H9 (cell line): ENCODE measurements around the gene HMX1. TPM values are rescaled to one million over a fixed set of nuclear protein-coding genes. Genes with fewer than 3 reads are reported as not detected.

Experiments used
- DNase-seq: peaks from one replicate; pipeline ENCODE4 v3.0.0-alpha.2; 2017
- H2AFZ ChIP-seq: one replicate; pipeline ENCODE4 v1.6.1; 2013; ENCODE audit warnings: mild to moderate bottlenecking, low read length, control low read depth, moderate library complexity
- H2AK5ac ChIP-seq: 2 replicates; pipeline ENCODE4 v1.6.1; 2013; ENCODE audit warnings: low read length, control low read depth, mixed read lengths; ENCODE audit not compliant: insufficient read length
- H2BK120ac ChIP-seq: one replicate; pipeline ENCODE4 v1.6.1; 2013; ENCODE audit warnings: low read depth, mild to moderate bottlenecking, low read length, control low read depth, inconsistent platforms; ENCODE audit not compliant: poor library complexity, severe bottlenecking
- H2BK12ac ChIP-seq: 2 replicates; pipeline ENCODE4 v1.6.1; 2013; ENCODE audit warnings: low read length, control low read depth, mixed read lengths, low read depth; ENCODE audit not compliant: insufficient read length
- H2BK15ac ChIP-seq: 2 replicates; pipeline ENCODE4 v1.6.1; 2013; ENCODE audit warnings: low read depth, low read length, control low read depth
- H2BK20ac ChIP-seq: one replicate; pipeline ENCODE4 v1.6.1; 2013; ENCODE audit warnings: low read depth, mild to moderate bottlenecking, low read length, control low read depth, inconsistent platforms; ENCODE audit not compliant: poor library complexity, severe bottlenecking
- H2BK5ac ChIP-seq: 2 replicates; pipeline ENCODE4 v1.6.1; 2013; ENCODE audit warnings: low read length, control low read depth, mixed read lengths; ENCODE audit not compliant: insufficient read length
- H3K14ac ChIP-seq: 2 replicates; pipeline ENCODE4 v1.6.1; 2013; ENCODE audit warnings: low read length, control low read depth; ENCODE audit not compliant: insufficient read depth
- H3K18ac ChIP-seq: 2 replicates; pipeline ENCODE4 v1.6.1; 2013; ENCODE audit warnings: low read depth, mild to moderate bottlenecking, mixed read lengths, low read length, control low read depth; ENCODE audit not compliant: insufficient read length
- H3K23ac ChIP-seq: 2 replicates; pipeline ENCODE4 v1.6.1; 2013; ENCODE audit warnings: low read length, control low read depth, mixed read lengths, low read depth; ENCODE audit not compliant: insufficient read length
- H3K23me2 ChIP-seq: 2 replicates; pipeline ENCODE4 v1.6.1; 2013; ENCODE audit warnings: low read depth, mild to moderate bottlenecking, mixed read lengths, low read length, control low read depth; ENCODE audit not compliant: insufficient read length, poor library complexity, severe bottlenecking
- H3K27ac ChIP-seq: 2 replicates; pipeline ENCODE4 v1.5.1; 2013; ENCODE audit warnings: low read length, control low read depth, mixed read lengths, low read depth; ENCODE audit not compliant: insufficient read length
- H3K27me3 ChIP-seq: 2 replicates; pipeline ENCODE4 v1.6.1; 2013; ENCODE audit warnings: low read length, control low read depth, inconsistent platforms; ENCODE audit not compliant: insufficient read depth
- H3K4ac ChIP-seq: 2 replicates; pipeline ENCODE4 v1.6.1; 2013; ENCODE audit warnings: low read depth, mild to moderate bottlenecking, control low read depth, inconsistent platforms, low read length, moderate library complexity
- H3K4me1 ChIP-seq: 2 replicates; pipeline ENCODE4 v1.6.1; 2013; ENCODE audit warnings: low read length, control low read depth, inconsistent platforms; ENCODE audit not compliant: insufficient read depth
- H3K4me2 ChIP-seq: 2 replicates; pipeline ENCODE4 v1.6.1; 2013; ENCODE audit warnings: low read length, control low read depth, mixed read lengths; ENCODE audit not compliant: insufficient read length, insufficient read depth
- H3K56ac ChIP-seq: 2 replicates; pipeline ENCODE4 v1.6.1; 2013; ENCODE audit warnings: low read depth, mild to moderate bottlenecking, mixed read lengths, low read length, control low read depth; ENCODE audit not compliant: insufficient read length
- H3K79me1 ChIP-seq: 2 replicates; pipeline ENCODE4 v1.6.1; 2013; ENCODE audit warnings: low read depth, mild to moderate bottlenecking, moderate library complexity, low read length, control low read depth, inconsistent platforms; ENCODE audit not compliant: insufficient read depth, poor library complexity, severe bottlenecking
- H3K79me2 ChIP-seq: 2 replicates; pipeline ENCODE4 v1.6.1; 2013; ENCODE audit warnings: low read length, control low read depth, inconsistent platforms; ENCODE audit not compliant: insufficient read depth
- H3K9ac ChIP-seq: 2 replicates; pipeline ENCODE4 v1.6.1; 2013; ENCODE audit warnings: low read length, control low read depth, mixed read lengths; ENCODE audit not compliant: insufficient read length; ENCODE audit errors: extremely low read depth
- H3K9me3 ChIP-seq: one replicate; pipeline ENCODE4 v1.6.1; 2013; ENCODE audit warnings: low read depth, low read length, inconsistent platforms; ENCODE audit not compliant: control insufficient read depth
- H3T11ph ChIP-seq: one replicate; pipeline ENCODE4 v1.6.1; 2013; ENCODE audit warnings: mild to moderate bottlenecking, low read length, control low read depth, inconsistent platforms
- H4K20me1 ChIP-seq: one replicate; pipeline ENCODE4 v1.6.1; 2013; ENCODE audit not compliant: control insufficient read depth, insufficient read length, insufficient read depth
- H4K5ac ChIP-seq: 2 replicates; pipeline ENCODE4 v1.6.1; 2013; ENCODE audit warnings: low read depth, mild to moderate bottlenecking, mixed read lengths, low read length, control low read depth; ENCODE audit not compliant: insufficient read length
- H4K8ac ChIP-seq: replicated peaks from 2 replicates; pipeline ENCODE4 v1.6.1; 2013; ENCODE audit warnings: low read length, control low read depth, mixed read lengths, low read depth; ENCODE audit not compliant: insufficient read length
- H4K91ac ChIP-seq: 2 replicates; pipeline ENCODE4 v1.6.1; 2013; ENCODE audit warnings: low read depth, mild to moderate bottlenecking, moderate library complexity, mixed read lengths, low read length, control low read depth; ENCODE audit not compliant: insufficient read length
- H3K27ac Mint-ChIP-seq, 3 experiments: 2 replicates in 2 of 3; 3 replicates in 1 of 3; pipeline ENCODE4 v1.8.0; 2020 to 2021; ENCODE audit warnings: mixed read lengths in 3 of 3, mild to moderate bottlenecking in 1 of 3, moderate library complexity in 1 of 3
- H3K27me3 Mint-ChIP-seq: 2 replicates; pipeline ENCODE4 v1.8.0; 2021; ENCODE audit warnings: low read depth, mild to moderate bottlenecking, moderate library complexity, mixed read lengths
- H3K36me3 Mint-ChIP-seq, 3 experiments: 2 replicates in 2 of 3; 3 replicates in 1 of 3; pipeline ENCODE4 v1.8.0; 2020 to 2021; ENCODE audit warnings: low read depth in 3 of 3, mixed read lengths in 3 of 3; ENCODE audit not compliant: insufficient read depth in 1 of 3
- H3K4me1 Mint-ChIP-seq, 2 experiments: 2 replicates each; pipeline ENCODE4 v1.8.0; 2020; ENCODE audit warnings: mixed read lengths in 2 of 2
- H3K4me3 Mint-ChIP-seq, 2 experiments: 2 replicates in 1 of 2; 3 replicates in 1 of 2; pipeline ENCODE4 v1.8.0; 2020 to 2021; ENCODE audit warnings: mild to moderate bottlenecking in 2 of 2, mixed read lengths in 2 of 2, moderate library complexity in 1 of 2
- H3K9me3 Mint-ChIP-seq, 2 experiments: 2 replicates in 1 of 2; 3 replicates in 1 of 2; pipeline ENCODE4 v1.8.0; 2020; ENCODE audit warnings: mild to moderate bottlenecking in 2 of 2, mixed read lengths in 2 of 2, moderate library complexity in 1 of 2
- WGBS: extraction: QIAGEN DNeasy Blood & Tissue Kit; methylation state at CpG from one replicate; pipeline ENCODE4 v1.1.7; 2013; ENCODE audit warnings: missing lambda C conversion rate, low lambda C conversion rate, mixed read lengths; ENCODE audit not compliant: insufficient read length; ENCODE audit errors: extremely low coverage; 5-methylcytosine and 5-hydroxymethylcytosine counted together
- total RNA-seq: library from RNA; stranded (reverse); gene quantifications from 2 replicates; pipeline ENCODE4 v1.2.1, GENCODE V29; 2021
- TF ChIP-seq, protein P1 (sequence below): fragments of 200-600 bp; sonication (generic); conservative IDR thresholded peaks from 3 replicates; pipeline ENCODE4 v1.8.0; 2021; ENCODE audit warnings: antibody characterized with exemption, mild to moderate bottlenecking

The HMX1 gene
- total RNA-seq, 1 experiment from 2014 or later, result 0.26 TPM

DNA sequence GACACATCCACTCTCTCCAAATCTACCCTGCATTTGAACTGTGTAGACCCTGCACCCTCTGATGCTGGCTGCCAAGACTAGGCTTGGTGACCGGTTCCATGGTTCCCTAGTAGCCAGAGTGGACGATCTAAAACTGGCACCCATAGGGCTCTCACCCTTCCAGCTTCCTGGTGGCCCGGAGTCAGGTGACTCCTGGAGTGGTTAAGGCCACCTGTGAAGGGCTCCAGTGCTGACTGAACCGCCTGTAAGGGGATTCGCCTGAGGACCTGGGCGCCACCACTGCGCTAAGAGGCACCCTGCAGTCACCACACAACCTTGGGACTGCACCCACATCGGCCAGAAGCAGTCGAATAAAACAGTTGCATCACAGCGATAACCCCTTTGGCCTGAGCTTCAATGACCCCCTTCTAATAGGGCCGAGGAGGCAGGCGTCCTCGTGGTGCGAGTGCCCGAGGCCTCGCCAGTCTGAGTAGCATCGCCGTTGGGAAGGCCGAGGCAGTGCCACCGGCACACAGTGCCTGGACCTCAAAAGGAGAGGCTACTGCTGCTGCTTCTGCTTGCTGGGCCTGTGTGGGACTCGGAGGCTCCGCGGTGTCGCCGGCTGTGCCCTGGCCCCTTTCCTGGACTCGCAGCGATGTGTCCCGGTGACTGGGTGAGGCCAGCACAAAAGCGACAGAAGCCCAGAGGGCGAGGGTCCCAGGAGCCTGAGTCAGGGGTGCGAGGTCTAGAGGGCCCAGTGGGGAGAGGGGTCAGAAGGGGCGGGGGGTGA lies 6.5 kb downstream of the HMX1 start:
- no peak overlapping the region for H3K4ac ChIP-seq
- H3K9me3 ChIP-seq, result no peaks in the 10 kb centered on the region
- H3K18ac ChIP-seq, result no peak overlapping the region
- Mint-ChIP-seq H3K36me3 (peaks cover 0 to 2% (median 0%) of the 10 kb centered on the region in 3 experiments; a peak in 2 of 7 replicates), H3K9me3 (peaks cover 3 to 10% of the 10 kb centered on the region in 2 experiments; a peak in 3 of 5 replicates), H3K27me3 (peaks cover 96% of the 10 kb centered on the region), H3K4me3 (no peak overlapping the region), H3K4me1 (peaks cover 3 to 32% of the 10 kb centered on the region in 2 experiments), H3K27ac (no peak overlapping the region)
- H2BK15ac ChIP-seq, result no peak overlapping the region
- no peak overlapping the region for H4K8ac ChIP-seq
- H3K9ac ChIP-seq, result no peak overlapping the region
- H3K56ac ChIP-seq, result no peak overlapping the region
- no CpG with 5 or more reads among the region's 32 CpGs for WGBS
- H3K79me1 ChIP-seq, result no peaks in the 10 kb centered on the region
- H2BK5ac ChIP-seq, result no peak overlapping the region
- peaks cover 3% of the 10 kb centered on the region for H3K23me2 ChIP-seq
- H3K23ac ChIP-seq, result no peak overlapping the region
- no peak overlapping the region for H2AK5ac ChIP-seq
- no peak for DNase-seq
- H3K79me2 ChIP-seq, result no peaks in the 10 kb centered on the region
- H3T11ph ChIP-seq, result no peak overlapping the region
- H2BK120ac ChIP-seq, result no peak overlapping the region
- H3K4me2 ChIP-seq, result no peak overlapping the region
- no peaks in the 10 kb centered on the region for H4K20me1 ChIP-seq
- no peak overlapping the region for H4K5ac ChIP-seq
- TF ChIP-seq, protein P1, sequence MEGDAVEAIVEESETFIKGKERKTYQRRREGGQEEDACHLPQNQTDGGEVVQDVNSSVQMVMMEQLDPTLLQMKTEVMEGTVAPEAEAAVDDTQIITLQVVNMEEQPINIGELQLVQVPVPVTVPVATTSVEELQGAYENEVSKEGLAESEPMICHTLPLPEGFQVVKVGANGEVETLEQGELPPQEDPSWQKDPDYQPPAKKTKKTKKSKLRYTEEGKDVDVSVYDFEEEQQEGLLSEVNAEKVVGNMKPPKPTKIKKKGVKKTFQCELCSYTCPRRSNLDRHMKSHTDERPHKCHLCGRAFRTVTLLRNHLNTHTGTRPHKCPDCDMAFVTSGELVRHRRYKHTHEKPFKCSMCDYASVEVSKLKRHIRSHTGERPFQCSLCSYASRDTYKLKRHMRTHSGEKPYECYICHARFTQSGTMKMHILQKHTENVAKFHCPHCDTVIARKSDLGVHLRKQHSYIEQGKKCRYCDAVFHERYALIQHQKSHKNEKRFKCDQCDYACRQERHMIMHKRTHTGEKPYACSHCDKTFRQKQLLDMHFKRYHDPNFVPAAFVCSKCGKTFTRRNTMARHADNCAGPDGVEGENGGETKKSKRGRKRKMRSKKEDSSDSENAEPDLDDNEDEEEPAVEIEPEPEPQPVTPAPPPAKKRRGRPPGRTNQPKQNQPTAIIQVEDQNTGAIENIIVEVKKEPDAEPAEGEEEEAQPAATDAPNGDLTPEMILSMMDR, result no peak
- H4K91ac ChIP-seq, result no peak overlapping the region
- H3K4me1 ChIP-seq, result no peaks in the 10 kb centered on the region
- no peak overlapping the region for H3K27ac ChIP-seq
- H3K14ac ChIP-seq, result no peak overlapping the region
- no peak overlapping the region for H2AFZ ChIP-seq
- no peak overlapping the region for H2BK20ac ChIP-seq
- peaks cover 94% of the 10 kb centered on the region for H3K27me3 ChIP-seq
- H2BK12ac ChIP-seq, result no peak overlapping the region
